ENCODE results near the gene EXOC3.

DNA sequence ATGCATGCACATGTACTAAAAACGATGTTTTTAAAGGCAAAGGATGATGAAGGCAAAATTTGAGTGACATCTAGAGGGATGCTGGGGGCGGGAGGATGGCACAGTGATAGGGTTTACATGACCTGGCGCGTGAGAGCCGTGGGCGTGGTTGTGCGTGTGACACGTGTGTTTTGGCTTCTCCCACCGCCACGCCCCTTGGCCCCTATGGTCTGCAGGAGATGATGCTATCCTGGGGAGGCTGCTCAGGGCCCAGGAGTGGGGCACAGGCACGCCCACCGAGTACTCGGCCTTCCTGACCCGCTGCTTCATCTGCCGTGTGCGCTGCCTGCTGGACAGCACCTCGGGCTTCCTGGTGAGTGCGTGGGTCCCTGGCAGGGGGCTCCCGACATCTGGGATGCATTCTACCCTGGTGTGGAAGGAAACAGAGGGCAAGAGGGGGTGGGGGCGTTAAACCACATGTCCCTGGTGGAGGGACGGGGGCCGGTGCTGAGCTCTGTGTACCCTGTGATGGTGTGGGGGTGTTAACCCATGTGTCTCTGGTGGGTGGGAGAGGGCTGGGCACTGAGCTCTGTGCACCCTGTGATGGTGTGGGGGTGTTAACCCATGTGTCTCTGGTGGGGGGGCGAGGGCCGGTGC lies 19.2 kb upstream of the EXOC3 start:
- 0 out of 2 replicates have a peak, but pooled peaks have one; percentile 21 for TF ChIP-seq POLR2A (IDR thresholded peaks at IDR 0.05; ENCODE audit: low read depth, low read length)
- no peak for TF ChIP-seq TAF1 (IDR thresholded peaks at IDR 0.05; ENCODE audit: borderline replicate concordance, low read depth, low read length)
